Measurements from ENCODE around the gene HAPLN1.
A peak's percentile ranks its signal among the peaks of the same experiment; 100 is the strongest.

The HAPLN1 gene

GRCh38 chr5:83720836-83721537 lies at the start of gene HAPLN1:
Gene HAPLN1, minus strand, starts transcription at chr5:83720855. Its CDS starts 47,332 bp downstream, at chr5:83673523.
- Histone ChIP-seq H3K9me3 (replicated peaks; ENCODE audit: insufficient read depth, low read length) (no peaks in the 10 kb centered on the region), H3K27me3 (replicated peaks; ENCODE audit: insufficient read depth, low read length) (no peaks in the 10 kb centered on the region), H3K27ac (ENCODE audit: low read length) (no peak within 1 kb of the TSS), H3K36me3 (replicated peaks; ENCODE audit: insufficient read depth, low read length) (no peaks in the 10 kb centered on the region), H3K4me1 (ENCODE audit: low read length) (peaks cover 7% of the 10 kb centered on the region; the same call in 1 of the 2 replicates), H4K20me1 (ENCODE audit: insufficient read depth, low read length) (no peaks in the 10 kb centered on the region), H2AFZ (ENCODE audit: low read length) (peak within 1 kb of the TSS; percentile 74), H3K9me2 (replicated peaks; ENCODE audit: insufficient read depth, low read length) (no peaks in the 10 kb centered on the region), H3K9ac (ENCODE audit: low read length) (no peak within 1 kb of the TSS), H3K4me3 (ENCODE audit: low read length) (no peak within 1 kb of the TSS; the same call in 1 of the 2 replicates), H3K79me2 (ENCODE audit: low read length) (no peaks in the 10 kb centered on the region), H3K4me2 (ENCODE audit: low read depth, low read length) (peak within 1 kb of the TSS; percentile 72; the same call in 1 of the 2 replicates), H3F3A (ENCODE audit: insufficient read depth, low read length) (no peaks in the 10 kb centered on the region)
- no peak for DNase-seq
- TF ChIP-seq EZH2phosphoT487 (IDR thresholded peaks at IDR 0.05; ENCODE audit: low read length) (no peak), CTCF (IDR thresholded peaks at IDR 0.05; ENCODE audit: low read length) (no peak), EZH2 (optimal IDR thresholded peaks at IDR 0.05; ENCODE audit: low read depth, low read length) (no peak)

GRCh38 chr5:83767409-83767992 lies 46.8 kb upstream of the HAPLN1 start:
- Histone ChIP-seq H3K9ac (ENCODE audit: low read length) (no peak overlapping the region), H2AFZ (ENCODE audit: low read length) (no peak overlapping the region), H3K27ac (ENCODE audit: low read length) (no peak overlapping the region), H3K27me3 (replicated peaks; ENCODE audit: insufficient read depth, low read length) (no peaks in the 10 kb centered on the region), H3K36me3 (replicated peaks; ENCODE audit: insufficient read depth, low read length) (no peaks in the 10 kb centered on the region), H3K4me1 (ENCODE audit: low read length) (no peaks in the 10 kb centered on the region), H3K9me3 (replicated peaks; ENCODE audit: insufficient read depth, low read length) (no peaks in the 10 kb centered on the region), H3K4me2 (ENCODE audit: low read depth, low read length) (no peak overlapping the region), H3K9me2 (replicated peaks; ENCODE audit: insufficient read depth, low read length) (no peaks in the 10 kb centered on the region), H3K79me2 (ENCODE audit: low read length) (no peaks in the 10 kb centered on the region), H3F3A (ENCODE audit: insufficient read depth, low read length) (no peaks in the 10 kb centered on the region), H3K4me3 (ENCODE audit: low read length) (no peak overlapping the region), H4K20me1 (ENCODE audit: insufficient read depth, low read length) (no peaks in the 10 kb centered on the region)
- TF ChIP-seq CTCF (IDR thresholded peaks at IDR 0.05; ENCODE audit: low read length) (no peak), EZH2 (optimal IDR thresholded peaks at IDR 0.05; ENCODE audit: low read depth, low read length) (no peak), EZH2phosphoT487 (IDR thresholded peaks at IDR 0.05; ENCODE audit: low read length) (no peak)
- no peak for DNase-seq

GRCh38 chr5:83764101-83764500 lies 43.4 kb upstream of the HAPLN1 start:
- Histone ChIP-seq H3K9ac (ENCODE audit: low read length) (no peak overlapping the region), H3K36me3 (replicated peaks; ENCODE audit: insufficient read depth, low read length) (no peaks in the 10 kb centered on the region), H3K4me2 (ENCODE audit: low read depth, low read length) (no peak overlapping the region), H3K79me2 (ENCODE audit: low read length) (no peaks in the 10 kb centered on the region), H2AFZ (ENCODE audit: low read length) (no peak overlapping the region), H3K27ac (ENCODE audit: low read length) (no peak overlapping the region), H3K4me3 (ENCODE audit: low read length) (no peak overlapping the region), H3K27me3 (replicated peaks; ENCODE audit: insufficient read depth, low read length) (no peaks in the 10 kb centered on the region), H3F3A (ENCODE audit: insufficient read depth, low read length) (no peaks in the 10 kb centered on the region), H3K4me1 (ENCODE audit: low read length) (no peaks in the 10 kb centered on the region), H3K9me3 (replicated peaks; ENCODE audit: insufficient read depth, low read length) (no peaks in the 10 kb centered on the region), H3K9me2 (replicated peaks; ENCODE audit: insufficient read depth, low read length) (no peaks in the 10 kb centered on the region), H4K20me1 (ENCODE audit: insufficient read depth, low read length) (no peaks in the 10 kb centered on the region)
- no peak for DNase-seq
- TF ChIP-seq EZH2 (optimal IDR thresholded peaks at IDR 0.05; ENCODE audit: low read depth, low read length): no peak
- no peak for TF ChIP-seq EZH2phosphoT487 (IDR thresholded peaks at IDR 0.05; ENCODE audit: low read length)

- Histone ChIP-seq H4K20me1 (ENCODE audit: insufficient read depth, low read length) (no peaks in the 10 kb centered on the region), H3K9me2 (replicated peaks; ENCODE audit: insufficient read depth, low read length) (no peaks in the 10 kb centered on the region), H3K79me2 (ENCODE audit: low read length) (no peaks in the 10 kb centered on the region), H3K4me2 (ENCODE audit: low read depth, low read length) (no peak overlapping the region), H3K9me3 (replicated peaks; ENCODE audit: insufficient read depth, low read length) (no peaks in the 10 kb centered on the region), H3F3A (ENCODE audit: insufficient read depth, low read length) (no peaks in the 10 kb centered on the region), H3K4me1 (ENCODE audit: low read length) (no peaks in the 10 kb centered on the region), H3K27ac (ENCODE audit: low read length) (no peak overlapping the region), H3K9ac (ENCODE audit: low read length) (no peak overlapping the region), H3K27me3 (replicated peaks; ENCODE audit: insufficient read depth, low read length) (no peaks in the 10 kb centered on the region), H3K36me3 (replicated peaks; ENCODE audit: insufficient read depth, low read length) (no peaks in the 10 kb centered on the region), H2AFZ (ENCODE audit: low read length) (no peak overlapping the region), H3K4me3 (ENCODE audit: low read length) (no peak overlapping the region)
- DNase-seq: no peak
- TF ChIP-seq EZH2phosphoT487 (IDR thresholded peaks at IDR 0.05; ENCODE audit: low read length): no peak
- TF ChIP-seq CTCF (IDR thresholded peaks at IDR 0.05; ENCODE audit: low read length): no peak
- TF ChIP-seq EZH2 (optimal IDR thresholded peaks at IDR 0.05; ENCODE audit: low read depth, low read length): no peak
Observed at GRCh38 chr5:83760579-83760978, 39.9 kb upstream of the HAPLN1 start.
